ENCODE measurements around the gene LNP1. TPM values are rescaled to one million over a fixed set of nuclear protein-coding genes. Genes with fewer than 3 reads are reported as not detected.
"Not testable (repeated sequence)": the region's sequence is repeated elsewhere in the genome, so short reads cannot be mapped to it uniquely, and the experiment has no call there.

Gene LNP1
- total RNA-seq: 6.4 TPM

GRCh38 chr3:100400780-100401673 is at the start of gene LNP1, which contains the start of gene TOMM70:
TSS of gene LNP1 (plus strand) at chr3:100401539. CDS start at chr3:100429730, 28,191 bp downstream.
TSS of gene TOMM70 (minus strand) at chr3:100401089. CDS start at chr3:100400949, 140 bp downstream.
- DNase-seq: peak; percentile 93

- DNase-seq: not testable (repeated sequence)
Observed at GRCh38 chr3:100351770-100352169, 49.6 kb upstream of the LNP1 start.

GRCh38 chr3:100352296-100353231 is 48.8 kb upstream of the LNP1 start:
- DNase-seq: no peak

- DNase-seq: no peak
Observed at GRCh38 chr3:100354850-100355249, 46.5 kb upstream of the LNP1 start.

- no peak for DNase-seq
Observed at GRCh38 chr3:100358413-100358812, 42.9 kb upstream of the LNP1 start.

- DNase-seq: no peak
Observed at GRCh38 chr3:100359035-100359434, 42.3 kb upstream of the LNP1 start.

GRCh38 chr3:100360757-100361496 is 40.4 kb upstream of the LNP1 start:
- DNase-seq: no peak

GRCh38 chr3:100361897-100362296 is 39.4 kb upstream of the LNP1 start:
- no peak for DNase-seq

GRCh38 chr3:100364421-100364820 is 36.9 kb upstream of the LNP1 start:
- DNase-seq: no peak

GRCh38 chr3:100366424-100366823 is 34.9 kb upstream of the LNP1 start:
- no peak for DNase-seq

- no peak for DNase-seq
Observed at GRCh38 chr3:100368441-100368840, 32.9 kb upstream of the LNP1 start.

GRCh38 chr3:100370756-100371155 is 30.6 kb upstream of the LNP1 start:
- DNase-seq: no peak

- no peak for DNase-seq
Observed at GRCh38 chr3:100374521-100374920, 26.8 kb upstream of the LNP1 start.

- no peak for DNase-seq
Observed at GRCh38 chr3:100376301-100376700, 25.0 kb upstream of the LNP1 start.

- DNase-seq: no peak
Observed at GRCh38 chr3:100384733-100385525, 16.4 kb upstream of the LNP1 start.

- no peak for DNase-seq
Observed at GRCh38 chr3:100386437-100387074, 14.8 kb upstream of the LNP1 start.

GRCh38 chr3:100389025-100389424 is 12.3 kb upstream of the LNP1 start:
- DNase-seq: no peak

- no peak for DNase-seq
Observed at GRCh38 chr3:100395679-100396431, 5.5 kb upstream of the LNP1 start.

GRCh38 chr3:100396967-100397366 is 4.4 kb upstream of the LNP1 start:
- DNase-seq: no peak

Measured in occipital lobe (tissue), 2 donors.